Measurements from ENCODE around the gene ITPRID1. TPM values are rescaled to one million over a fixed set of nuclear protein-coding genes. Genes with fewer than 3 reads are reported as not detected.

Gene ITPRID1
- polyA plus RNA-seq, 1 experiment, result not detected

DNA sequence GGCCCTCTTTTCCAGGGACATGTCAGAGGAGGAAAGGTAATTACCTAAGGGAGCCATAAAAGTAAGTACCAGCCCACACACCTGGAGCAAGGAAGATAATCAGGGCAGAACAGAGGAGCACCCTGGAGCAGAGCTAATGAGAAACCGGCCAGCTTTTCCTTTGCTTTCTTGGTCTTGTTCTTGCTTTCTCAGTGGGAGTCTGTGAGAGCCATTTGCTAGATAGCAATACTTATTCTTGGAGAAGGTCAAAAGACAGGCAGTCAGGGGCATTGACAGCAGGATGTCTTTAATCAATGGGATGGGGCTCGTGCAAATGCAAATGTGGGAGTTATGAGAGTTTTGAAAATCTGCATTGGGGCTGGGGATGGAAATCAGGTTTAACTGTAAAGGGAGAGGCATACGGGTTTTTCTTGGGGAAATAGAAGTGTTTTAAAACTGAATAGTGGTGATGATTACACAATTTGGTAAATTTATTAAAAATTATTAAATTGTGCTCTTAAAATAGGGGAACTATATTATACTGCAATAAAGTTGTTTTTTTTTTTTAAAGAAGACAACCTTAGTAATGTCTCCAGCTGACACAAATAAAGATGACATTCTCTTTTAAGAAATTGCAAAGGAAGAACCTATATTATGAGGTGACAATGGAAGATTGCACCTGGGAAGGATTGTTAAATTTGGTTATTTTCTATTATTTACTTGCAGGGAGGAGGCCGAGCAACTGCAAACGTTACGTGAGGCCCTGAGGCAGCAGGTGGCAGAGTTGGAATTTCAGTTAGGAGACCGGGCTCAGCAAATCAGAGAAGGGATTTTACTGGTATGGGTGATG, 137.6 kb downstream of the ITPRID1 start:
- DNase-seq (ENCODE audit: low read depth, low spot score), result no peak
- Histone ChIP-seq H3K9me3 (ENCODE audit: control insufficient read depth, insufficient read depth, low read length) (0 out of 2 replicates have a peak, but pooled peaks cover 4% of the 10 kb centered on the region), H3K27ac (ENCODE audit: low read depth, low read length) (no peak overlapping the region), H3K4me3 (ENCODE audit: low read depth, low read length) (no peak overlapping the region), H3K27me3 (ENCODE audit: control insufficient read depth, insufficient read depth, low read length) (no peaks in the 10 kb centered on the region)
- ChIA-PET POLR2A (no interaction called here), CTCF (no interaction called here)
- no peak for TF ChIP-seq CTCF (IDR thresholded peaks at IDR 0.05; ENCODE audit: low read depth, low read length)

GRCh38 chr7:31652063-31652326, 138.1 kb downstream of the ITPRID1 start:
- no peak overlapping the region for H3K4me3 ChIP-seq (ENCODE audit: low read depth, low read length)
- CTCF ChIA-PET, result no interaction called here
- no peak overlapping the region for H3K27ac ChIP-seq (ENCODE audit: low read depth, low read length)
- POLR2A ChIA-PET, result no interaction called here
- TF ChIP-seq CTCF (IDR thresholded peaks at IDR 0.05; ENCODE audit: low read depth, low read length), result no peak
- H3K9me3 ChIP-seq (ENCODE audit: control insufficient read depth, insufficient read depth, low read length), result 0 out of 2 replicates have a peak, but pooled peaks cover 4% of the 10 kb centered on the region
- no peak for DNase-seq (ENCODE audit: low read depth, low spot score)
- H3K27me3 ChIP-seq (ENCODE audit: control insufficient read depth, insufficient read depth, low read length), result no peaks in the 10 kb centered on the region

GRCh38 chr7:31663072-31663471, 149.2 kb downstream of the ITPRID1 start:
- CTCF ChIA-PET, result no interaction called here

DNA sequence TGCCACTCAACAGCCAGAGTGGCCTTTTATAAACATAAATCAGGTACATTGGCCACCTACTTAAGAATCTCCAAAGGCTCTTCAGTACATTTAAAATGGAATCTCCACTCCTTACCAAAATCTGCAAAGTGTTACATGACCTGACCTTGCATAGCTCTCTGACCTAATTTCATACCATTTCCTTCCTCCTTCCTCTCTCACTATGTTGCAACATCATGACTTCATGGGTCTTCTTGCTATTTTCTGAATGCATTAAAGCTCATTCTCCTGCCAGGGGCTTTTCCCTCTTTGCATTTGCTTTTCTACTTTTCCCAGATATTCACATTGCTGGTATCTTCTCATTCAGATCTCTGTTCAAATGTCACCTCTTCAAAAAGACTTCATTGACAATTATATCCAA, 151.0 kb downstream of the ITPRID1 start:
- TF ChIP-seq CTCF (IDR thresholded peaks at IDR 0.05; ENCODE audit: low read depth, low read length), result no peak
- CTCF ChIA-PET, result no interaction called here
- no peak overlapping the region for H3K4me3 ChIP-seq (ENCODE audit: low read depth, low read length)

More at GRCh38 chr7:31663072-31663471, 149.2 kb downstream of the ITPRID1 start:
- Histone ChIP-seq H3K4me3 (ENCODE audit: low read depth, low read length) (no peak overlapping the region), H3K27ac (ENCODE audit: low read depth, low read length) (no peak overlapping the region), H3K27me3 (ENCODE audit: control insufficient read depth, insufficient read depth, low read length) (no peaks in the 10 kb centered on the region), H3K9me3 (ENCODE audit: control insufficient read depth, insufficient read depth, low read length) (no peaks in the 10 kb centered on the region)
- no peak for TF ChIP-seq CTCF (IDR thresholded peaks at IDR 0.05; ENCODE audit: low read depth, low read length)
- no peak for DNase-seq (ENCODE audit: low read depth, low spot score)
- POLR2A ChIA-PET, result no interaction called here

DNA sequence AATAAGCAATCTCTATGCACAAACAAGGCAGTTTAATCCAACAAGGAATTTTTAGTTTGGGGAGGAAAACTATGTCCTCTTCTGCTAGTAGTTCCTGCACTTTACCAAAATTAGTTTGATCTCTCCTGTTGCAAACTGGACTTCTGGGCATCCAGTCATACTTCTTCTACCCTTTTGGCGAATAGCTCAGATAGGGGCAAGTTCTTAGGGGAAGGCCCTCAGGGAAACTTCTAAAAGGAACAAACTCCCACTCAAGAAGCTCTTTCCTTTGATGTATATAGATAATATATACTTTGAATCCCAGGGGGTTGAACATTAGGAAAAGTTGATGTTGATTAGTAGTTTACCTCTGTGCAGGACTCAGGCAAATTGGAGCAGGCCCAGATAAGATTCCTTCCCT, 151.7 kb downstream of the ITPRID1 start:
- H3K27ac ChIP-seq (ENCODE audit: low read depth, low read length), result no peak overlapping the region
- H3K4me3 ChIP-seq (ENCODE audit: low read depth, low read length), result no peak overlapping the region
- DNase-seq (ENCODE audit: low read depth, low spot score), result no peak
- no peaks in the 10 kb centered on the region for H3K27me3 ChIP-seq (ENCODE audit: control insufficient read depth, insufficient read depth, low read length)
- ChIA-PET POLR2A (no interaction called here), CTCF (no interaction called here)
- H3K9me3 ChIP-seq (ENCODE audit: control insufficient read depth, insufficient read depth, low read length), result no peaks in the 10 kb centered on the region
- TF ChIP-seq CTCF (IDR thresholded peaks at IDR 0.05; ENCODE audit: low read depth, low read length), result no peak

More for the DNA sequence above, 151.0 kb downstream of the ITPRID1 start:
- Histone ChIP-seq H3K9me3 (ENCODE audit: control insufficient read depth, insufficient read depth, low read length) (no peaks in the 10 kb centered on the region), H3K27ac (ENCODE audit: low read depth, low read length) (no peak overlapping the region), H3K27me3 (ENCODE audit: control insufficient read depth, insufficient read depth, low read length) (no peaks in the 10 kb centered on the region)
- POLR2A ChIA-PET, result no interaction called here
- DNase-seq (ENCODE audit: low read depth, low spot score), result no peak

Data from AG04450 (cell line).